Thoracic aorta (tissue), 2 donors: ENCODE data around the gene RHOH. TPM values are rescaled to one million over a fixed set of nuclear protein-coding genes. Genes with fewer than 3 reads are reported as not detected.

Experiments
- ATAC-seq: fragments of 150-250 bp; one replicate; pipeline ENCODE4 v1.8.0; 2017; ENCODE audit warnings: low read depth; ENCODE audit not compliant: insufficient number of reproducible peaks, low FRiP score
- DNase-seq: peaks from one replicate; pipeline ENCODE4 v3.0.0-alpha.2; 2020; ENCODE audit warnings: low spot score
- H3K27ac ChIP-seq, 2 donors: fragments of 200-600 bp; sonication (generic); 1 replicate in 1 of 2; 2 replicates in 1 of 2; pipeline ENCODE4 v1.5.1; 2016; ENCODE audit warnings: mild to moderate bottlenecking in 2 of 2, moderate library complexity in 2 of 2
- H3K27me3 ChIP-seq: fragments of 200-600 bp; sonication (generic); replicated peaks from 2 replicates; pipeline ENCODE4 v1.6.0; 2016; ENCODE audit warnings: mild to moderate bottlenecking; ENCODE audit not compliant: insufficient read depth
- H3K36me3 ChIP-seq: fragments of 200-600 bp; sonication (generic); one replicate; pipeline ENCODE4 v1.5.1; 2016
- H3K4me1 ChIP-seq, 2 donors: fragments of 200-600 bp; sonication (generic); 1 replicate in 1 of 2; 2 replicates in 1 of 2; pipeline versions ENCODE4 v1.5.1 to v1.6.0; 2016; ENCODE audit warnings: low read depth in 2 of 2, mild to moderate bottlenecking in 1 of 2; ENCODE audit not compliant: control insufficient read depth in 1 of 2
- H3K4me3 ChIP-seq: fragments of 200-600 bp; sonication (generic); 2 replicates; pipeline ENCODE4 v1.5.1; 2016; ENCODE audit warnings: mild to moderate bottlenecking
- H3K9me3 ChIP-seq: fragments of 200-600 bp; sonication (generic); 2 replicates; pipeline ENCODE4 v1.5.1; 2016
- total RNA-seq, 2 donors: library from RNA; depleted of rRNA; stranded (reverse); fragments of >200 nt; gene quantifications; one replicate each; pipeline versions ENCODE4 v1.1.0 to v1.2.3, GENCODE V29; 2016
- TF ChIP-seq, protein P1 (sequence below): fragments of 200-600 bp; sonication (generic); IDR thresholded peaks from one replicate; pipeline ENCODE4 v1.5.1; 2019; ENCODE audit warnings: antibody characterized with exemption

RHOH gene
- total RNA-seq, 2 donors from 2014 or later = 5.8 to 10.2 TPM

DNA sequence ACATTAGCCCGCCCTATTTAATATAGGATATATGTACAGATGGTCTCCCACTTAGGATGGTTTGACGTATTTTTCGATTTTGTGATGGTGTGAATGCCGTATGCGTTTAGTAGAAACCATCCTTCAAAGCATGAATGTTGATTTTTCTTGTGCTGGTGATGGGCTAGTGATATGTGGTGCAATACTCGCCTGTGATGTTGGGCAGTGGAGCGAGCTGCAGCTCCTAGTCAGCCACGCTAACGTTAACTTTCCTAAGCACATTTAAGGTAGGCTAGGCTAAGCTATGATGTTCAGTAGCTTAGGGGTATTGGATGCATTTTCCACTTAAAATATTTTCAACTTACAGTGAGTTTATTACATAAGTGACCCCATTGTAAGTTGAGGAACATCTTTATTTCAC is 36.6 kb upstream of the RHOH start:
- Histone ChIP-seq H3K36me3 (no peaks in the 10 kb centered on the region), H3K4me3 (no peak overlapping the region), H3K9me3 (no peaks in the 10 kb centered on the region), H3K27me3 (no peaks in the 10 kb centered on the region), H3K4me1 (no peaks in the 10 kb centered on the region), H3K27ac (no peak overlapping the region)
- DNase-seq (no peak), ATAC-seq (no peak)
- TF ChIP-seq, protein P1, sequence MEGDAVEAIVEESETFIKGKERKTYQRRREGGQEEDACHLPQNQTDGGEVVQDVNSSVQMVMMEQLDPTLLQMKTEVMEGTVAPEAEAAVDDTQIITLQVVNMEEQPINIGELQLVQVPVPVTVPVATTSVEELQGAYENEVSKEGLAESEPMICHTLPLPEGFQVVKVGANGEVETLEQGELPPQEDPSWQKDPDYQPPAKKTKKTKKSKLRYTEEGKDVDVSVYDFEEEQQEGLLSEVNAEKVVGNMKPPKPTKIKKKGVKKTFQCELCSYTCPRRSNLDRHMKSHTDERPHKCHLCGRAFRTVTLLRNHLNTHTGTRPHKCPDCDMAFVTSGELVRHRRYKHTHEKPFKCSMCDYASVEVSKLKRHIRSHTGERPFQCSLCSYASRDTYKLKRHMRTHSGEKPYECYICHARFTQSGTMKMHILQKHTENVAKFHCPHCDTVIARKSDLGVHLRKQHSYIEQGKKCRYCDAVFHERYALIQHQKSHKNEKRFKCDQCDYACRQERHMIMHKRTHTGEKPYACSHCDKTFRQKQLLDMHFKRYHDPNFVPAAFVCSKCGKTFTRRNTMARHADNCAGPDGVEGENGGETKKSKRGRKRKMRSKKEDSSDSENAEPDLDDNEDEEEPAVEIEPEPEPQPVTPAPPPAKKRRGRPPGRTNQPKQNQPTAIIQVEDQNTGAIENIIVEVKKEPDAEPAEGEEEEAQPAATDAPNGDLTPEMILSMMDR = no peak

DNA sequence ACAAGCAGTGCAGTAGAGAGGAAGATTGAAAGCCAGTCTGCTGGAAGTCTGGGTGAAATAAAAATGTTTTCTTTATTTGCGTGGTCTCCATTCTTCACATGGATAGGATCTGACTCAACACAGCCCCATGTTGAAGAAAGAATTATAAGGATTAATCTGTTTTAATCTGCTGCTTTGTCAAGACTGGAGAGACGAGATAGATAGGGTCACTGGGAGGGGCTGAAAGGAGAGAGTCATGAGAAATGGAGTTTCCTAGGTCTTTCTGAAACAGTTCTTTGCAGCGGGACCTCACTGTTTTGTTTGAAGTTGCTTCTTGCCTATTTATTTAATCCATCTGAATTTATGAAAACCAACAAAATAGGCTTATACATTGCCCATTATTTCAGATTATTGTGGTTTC is 32.4 kb upstream of the RHOH start:
- TF ChIP-seq, protein P1 = no peak

DNA sequence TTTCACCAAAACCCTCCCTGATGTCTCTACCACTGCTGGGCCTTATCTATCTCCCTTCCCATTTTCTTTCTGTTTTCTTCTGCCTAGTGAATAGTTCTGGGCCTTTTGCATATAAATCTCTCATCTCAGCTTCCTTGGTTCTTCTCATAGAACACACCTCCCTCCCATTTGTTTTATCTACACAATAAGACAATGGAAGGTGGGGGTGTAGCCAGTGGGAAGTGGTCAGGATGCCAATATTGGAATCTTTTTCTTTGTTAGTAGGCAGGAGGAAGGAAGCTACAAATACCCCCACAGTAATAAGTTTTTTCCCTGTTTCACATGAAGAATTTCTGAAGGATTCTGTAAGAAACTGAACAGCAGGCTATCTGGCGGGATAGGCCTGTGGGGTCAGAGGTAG is 30.9 kb upstream of the RHOH start:
- Histone ChIP-seq H3K27me3 (no peaks in the 10 kb centered on the region), H3K4me1 (no peaks in the 10 kb centered on the region), H3K9me3 (peaks cover 3% of the 10 kb centered on the region), H3K36me3 (no peaks in the 10 kb centered on the region), H3K27ac (no peak overlapping the region), H3K4me3 (no peak overlapping the region)
- ATAC-seq = no peak
- TF ChIP-seq, protein P1 = no peak
- no peak for DNase-seq

More for the DNA sequence above, 32.4 kb upstream of the RHOH start:
- no peaks in the 10 kb centered on the region for H3K36me3 ChIP-seq
- DNase-seq = no peak
- no peak overlapping the region for H3K4me3 ChIP-seq
- no peak overlapping the region for H3K27ac ChIP-seq
- H3K9me3 ChIP-seq = peaks cover 3% of the 10 kb centered on the region
- H3K4me1 ChIP-seq = no peaks in the 10 kb centered on the region
- no peaks in the 10 kb centered on the region for H3K27me3 ChIP-seq
- ATAC-seq = no peak

DNA sequence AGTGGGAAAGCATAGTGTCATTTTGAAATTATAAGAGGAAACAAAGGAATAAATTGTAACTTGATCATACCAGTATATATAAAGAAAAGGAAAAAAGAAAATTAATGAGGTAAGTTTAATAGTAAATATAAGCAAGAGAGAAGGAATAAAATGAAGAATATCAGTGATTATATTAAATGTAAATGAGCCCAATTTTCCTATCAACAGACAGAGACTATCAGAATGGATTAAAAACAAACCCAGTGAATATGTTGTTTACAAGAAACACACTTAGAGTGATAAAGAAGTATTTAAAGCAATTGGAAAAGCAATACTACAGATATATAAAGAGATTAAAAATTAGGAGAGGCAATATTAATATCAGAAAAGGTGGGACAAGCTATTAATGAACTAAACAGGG is 28.8 kb upstream of the RHOH start:
- H3K27ac ChIP-seq = no peak overlapping the region
- peaks cover 3% of the 10 kb centered on the region for H3K9me3 ChIP-seq
- H3K36me3 ChIP-seq = no peaks in the 10 kb centered on the region
- TF ChIP-seq, protein P1 = no peak
- no peaks in the 10 kb centered on the region for H3K4me1 ChIP-seq
- no peak overlapping the region for H3K4me3 ChIP-seq
- H3K27me3 ChIP-seq = no peaks in the 10 kb centered on the region
- no peak for DNase-seq
- ATAC-seq = no peak

DNA sequence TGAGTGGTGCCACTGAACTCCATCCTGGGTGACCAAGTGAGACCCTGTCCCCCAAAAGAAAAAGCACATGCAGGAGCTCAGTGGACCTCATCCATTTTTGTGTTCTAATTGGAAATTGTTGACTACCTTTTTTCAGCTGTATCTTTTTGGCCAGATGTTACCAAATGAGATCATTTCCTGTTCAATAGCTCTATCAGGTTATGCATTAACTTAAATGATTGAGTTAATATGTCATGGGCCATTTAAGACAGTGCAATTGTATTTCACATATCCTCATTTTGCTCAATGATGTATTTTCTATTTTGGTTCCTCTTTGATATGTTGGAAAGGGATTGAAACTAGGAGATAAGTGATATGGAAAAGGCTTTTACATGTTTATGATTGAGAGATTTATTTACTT is 26.2 kb upstream of the RHOH start:
- H3K4me3 ChIP-seq = no peak overlapping the region
- H3K4me1 ChIP-seq = no peaks in the 10 kb centered on the region
- no peaks in the 10 kb centered on the region for H3K27me3 ChIP-seq
- H3K36me3 ChIP-seq = no peaks in the 10 kb centered on the region
- peaks cover 3% of the 10 kb centered on the region for H3K9me3 ChIP-seq
- TF ChIP-seq, protein P1 = no peak
- DNase-seq (no peak), ATAC-seq (no peak)
- no peak overlapping the region for H3K27ac ChIP-seq
